HepG2 (cell line): ENCODE data around the gene TAMALIN. TPM values are rescaled to one million over a fixed set of nuclear protein-coding genes. Genes with fewer than 3 reads are reported as not detected.
A peak's percentile ranks its signal among the peaks of the same experiment; 100 is the strongest.

Experiments used
- ATAC-seq: fragments of 200-7000 bp; cut with Tn5 transposase; 3 replicates; pipeline ENCODE4 v1.9.1; 2020; ENCODE audit warnings: mild to moderate bottlenecking, moderate library complexity
- BruUV-seq: library from RNA; stranded (reverse); fragments of 400-500 nt; replicated peaks from 2 replicates; lab custom pipeline; 2021; lab: Mats Ljungman, UMichigan
- CTCF ChIA-PET: fragments of 300-600 bp; formaldehyde crosslinking; extraction: SDS; loops from one replicate; lab custom pipeline; 2021; ENCODE audit warnings: low total read pairs, inconsistent platforms, low intra/inter-chr PET ratio; lab: Yijun Ruan, JAX
- POLR2A ChIA-PET: fragments of 350-600 bp; sonication (Branson Sonifier 250); formaldehyde crosslinking; loops from one replicate; lab custom pipeline; 2020; ENCODE audit warnings: antibody characterized with exemption, inconsistent platforms; lab: Yijun Ruan, JAX
- DNase-seq: peaks from one replicate; pipeline ENCODE4 v3.0.0-alpha.2; 2015; ENCODE audit warnings: low spot score
- FAIRE-seq: peaks from 3 replicates; lab custom pipeline; 2011; peaks lifted over from hg19 to GRCh38; lab: Jason Lieb, UNC
- H2AFZ ChIP-seq: one replicate; pipeline ENCODE4 v1.6.1; 2011; ENCODE audit warnings: low read length, inconsistent platforms
- H3K27ac ChIP-seq: fragments of 300-600 bp; 3 replicates; pipeline ENCODE4 v1.8.0; 2011; ENCODE audit warnings: mixed run types, mild to moderate bottlenecking, mixed read lengths, low read length, inconsistent platforms; ENCODE audit not compliant: insufficient read depth; ENCODE audit errors: extremely low read length
- H3K27me3 ChIP-seq, 2 experiments: fragments of 200-600 bp in 1 of 2; 2 replicates in 1 of 2; 3 replicates in 1 of 2; pipeline versions ENCODE4 v1.6.0 to v1.8.0; 2011; ENCODE audit warnings: low read length in 2 of 2, mild to moderate bottlenecking in 2 of 2, moderate library complexity in 2 of 2, inconsistent platforms in 1 of 2; ENCODE audit not compliant: insufficient read depth in 2 of 2, control insufficient read depth in 1 of 2
- H3K36me3 ChIP-seq, 2 experiments: fragments of 200-600 bp in 1 of 2; replicated peaks in 1 of 2; 2 replicates in 1 of 2; 3 replicates in 1 of 2; pipeline versions ENCODE4 v1.5.1 to v1.8.0; 2011; ENCODE audit warnings: low read length in 2 of 2, inconsistent platforms in 1 of 2; ENCODE audit not compliant: insufficient read depth in 2 of 2, control insufficient read depth in 1 of 2
- H3K4me1 ChIP-seq: 2 replicates; pipeline ENCODE4 v1.5.1; 2012; ENCODE audit warnings: low read length, inconsistent platforms; ENCODE audit not compliant: insufficient read depth
- H3K4me2 ChIP-seq: 2 replicates; pipeline ENCODE4 v1.6.0; 2011; ENCODE audit warnings: low read depth, low read length, inconsistent platforms
- H3K4me3 ChIP-seq, 3 experiments: fragments of 200-600 bp in 1 of 3; sonication (generic), shearing (Covaris generic) in 1 of 3; replicated peaks in 1 of 3; 2 replicates each; pipeline ENCODE4 v1.5.1; 2011 to 2016; ENCODE audit warnings: low read length in 3 of 3, inconsistent platforms in 2 of 3, low read depth in 2 of 3, mild to moderate bottlenecking in 2 of 3, control low read depth in 1 of 3, mixed read lengths in 1 of 3; ENCODE audit not compliant: insufficient read depth in 1 of 3
- H3K79me2 ChIP-seq: one replicate; pipeline ENCODE4 v1.6.1; 2011; ENCODE audit warnings: low read length, inconsistent platforms; ENCODE audit not compliant: insufficient read depth
- H3K9ac ChIP-seq: 2 replicates; pipeline ENCODE4 v1.6.0; 2011; ENCODE audit warnings: mild to moderate bottlenecking, low read depth, low read length, inconsistent platforms; ENCODE audit not compliant: insufficient read depth
- H3K9me3 ChIP-seq: 2 replicates; pipeline ENCODE4 v1.5.1; 2012; ENCODE audit warnings: mild to moderate bottlenecking, low read length
- H4K20me1 ChIP-seq: 2 replicates; pipeline ENCODE4 v1.6.0; 2011; ENCODE audit warnings: inconsistent platforms, mild to moderate bottlenecking, low read length, moderate library complexity; ENCODE audit not compliant: insufficient read depth
- ATAD3A ChIP-seq: sonication (generic); formaldehyde crosslinking; IDR thresholded peaks from 2 replicates; pipeline ENCODE4 v1.4.0; 2020; ENCODE audit warnings: missing genetic modification reagents
- ATF7 ChIP-seq, 2 experiments: fragments of 450-650 bp in 1 of 2; sonication (generic) in 1 of 2; formaldehyde crosslinking in 1 of 2; IDR thresholded peaks; 2 replicates each; pipeline versions ENCODE4 v1.4.0 to v1.6.1; 2016 to 2020; ENCODE audit warnings: antibody characterized with exemption in 1 of 2, mild to moderate bottlenecking in 1 of 2, missing genetic modification reagents in 1 of 2
- FOXA1 ChIP-seq, 2 experiments: fragments of 450-650 bp in 1 of 2; sonication (generic) in 1 of 2; formaldehyde crosslinking in 1 of 2; IDR thresholded peaks; 2 replicates each; pipeline versions ENCODE4 v1.4.0 to v1.6.1; 2016 to 2020; ENCODE audit warnings: missing genetic modification reagents in 1 of 2
- KDM5A ChIP-seq: fragments of 200-600 bp; sonication (generic); IDR thresholded peaks from 2 replicates; pipeline ENCODE4 v1.7.0; 2018; ENCODE audit warnings: antibody characterized with exemption, mild to moderate bottlenecking, low read length, borderline replicate concordance
- SNAI1 ChIP-seq: sonication (generic); formaldehyde crosslinking; IDR thresholded peaks from 2 replicates; pipeline ENCODE4 v1.5.0; 2020; ENCODE audit warnings: mild to moderate bottlenecking, missing genetic modification reagents, borderline replicate concordance
- TCF12 ChIP-seq, 2 experiments: fragments of 450-650 bp in 1 of 2; sonication (generic) in 1 of 2; formaldehyde crosslinking in 1 of 2; IDR thresholded peaks; 2 replicates each; pipeline versions ENCODE4 v1.6.1 to v1.8.0; 2017 to 2022; ENCODE audit warnings: antibody characterized with exemption in 1 of 2, mild to moderate bottlenecking in 1 of 2, missing genetic modification reagents in 1 of 2, moderate library complexity in 1 of 2
- TFDP1 ChIP-seq: IDR thresholded peaks from 2 replicates; pipeline ENCODE4 v1.6.1; 2016; ENCODE audit warnings: missing compliant biosample characterization, missing genetic modification reagents, borderline replicate concordance
- ZNF329 ChIP-seq: sonication (generic); formaldehyde crosslinking; IDR thresholded peaks from 2 replicates; pipeline ENCODE4 v1.9.0; 2021; ENCODE audit warnings: low read depth, mild to moderate bottlenecking, missing genetic modification reagents
- whole genome bisulfite sequencing: methylation state at CpG from one replicate; pipeline ENCODE4 v1.1.6; 2017; ENCODE audit warnings: low lambda C conversion rate; 5-methylcytosine and 5-hydroxymethylcytosine counted together
- in situ Hi-C: cut with HindIII; loops from 2 replicates; pipeline ENCODE4 v1.10.0; 2017; ENCODE audit warnings: low pct_unique_long_range_greater_than_20kb; ENCODE audit not compliant: extremely low pct_ligation_motif_present
- intact Hi-C: fragments of 100-400 bp; cut with micrococcal nuclease; formaldehyde crosslinking; loops from one replicate; pipeline ENCODE4 v1.10.0; 2022; ENCODE audit not compliant: unreplicated experiment
- polyA plus RNA-seq, 8 experiments: library from polyadenylated mRNA; depleted of rRNA in 3 of 8; stranded (reverse) in 7 of 8; unstranded in 1 of 8; fragments of >200 nt; fragmentation: Illumina TruSeq in 4 of 8; extraction: Trizol in 4 of 8; gene quantifications; 2 replicates each; pipeline versions ENCODE4 v1.2.1 to v1.2.3, GENCODE V29; 2011 to 2016; ENCODE audit warnings: low read depth in 4 of 8, missing spikeins in 1 of 8, mixed read lengths in 1 of 8; ENCODE audit not compliant: insufficient read depth in 1 of 8
- total RNA-seq, 5 experiments: library from RNA; depleted of rRNA; stranded (reverse); fragments of >200 nt; fragmentation: Illumina TruSeq; extraction: Trizol; gene quantifications; 2 replicates each; pipeline ENCODE4 v1.2.3, GENCODE V29; 2016; ENCODE audit warnings: low read depth in 1 of 5

The TAMALIN gene
- total and polyA plus RNA-seq, 2 of the 13 experiments (the other 11 are each of a cell fraction or from before 2014, with no cell fraction given), result 2.9 to 10.9 TPM

DNA sequence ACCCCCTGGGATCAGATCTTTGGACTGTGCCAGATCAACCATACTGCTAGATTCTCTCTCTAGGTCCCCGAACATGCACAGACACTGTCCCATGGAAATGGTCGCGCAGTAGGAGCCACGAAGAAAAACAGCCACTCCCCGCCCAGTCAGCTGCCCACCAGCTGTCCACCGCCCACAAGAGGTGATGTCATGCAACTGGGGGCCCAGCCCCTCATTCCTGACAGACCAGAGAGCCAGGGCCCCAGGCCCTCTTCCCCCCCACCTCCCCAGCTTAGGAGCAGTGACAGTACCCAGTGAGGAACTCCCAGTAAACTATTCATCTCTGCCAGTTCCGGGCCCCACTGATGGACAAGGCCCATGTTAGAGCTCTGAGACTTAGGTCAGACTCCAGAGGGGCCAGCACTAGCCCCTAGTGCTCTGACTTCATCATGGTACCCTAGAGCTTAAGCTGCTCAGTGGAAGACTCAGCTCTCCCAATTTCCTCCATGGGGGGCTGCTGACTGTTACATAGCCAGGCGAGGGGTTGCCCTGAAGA lies 3.7 kb upstream of the TAMALIN start:
- peaks cover 0 to 3% of the 10 kb centered on the region in 2 experiments; a peak in 1 of 5 replicates for H3K36me3 ChIP-seq
- no peak overlapping the region for H3K4me3 ChIP-seq
- WGBS, result 95% methylated on average over 6 of the region's 8 CpGs
- no peaks in the 10 kb centered on the region for H4K20me1 ChIP-seq
- H3K27me3 ChIP-seq, result 0 out of 5 replicates have a peak, but pooled peaks cover 0 to 1% of the 10 kb centered on the region in 2 experiments
- BruUV-seq, result no TSS peak
- 0 out of 2 replicates have a peak, but pooled peaks cover 8% of the 10 kb centered on the region for H3K4me1 ChIP-seq
- no peak overlapping the region for H3K9ac ChIP-seq
- DNase-seq (no peak), ATAC-seq (no peak), FAIRE-seq (no peak)
- H3K79me2 ChIP-seq, result no peaks in the 10 kb centered on the region
- H3K27ac ChIP-seq, result no peak overlapping the region
- no peaks in the 10 kb centered on the region for H3K9me3 ChIP-seq
- no peak overlapping the region for H3K4me2 ChIP-seq
- TF ChIP-seq TFDP1 (no peak), TCF12 (IDR thresholded peaks at IDR 0.05) (no peak), TCF12 (CRISPR knock-in tag; IDR thresholded peaks at IDR 0.05) (no peak), ATF7 (IDR thresholded peaks at IDR 0.05) (peak; percentile 42; the same call in 1 of the 2 replicates), ATF7 (CRISPR knock-in tag; IDR thresholded peaks at IDR 0.05) (no peak)
- CTCF ChIA-PET, result interaction anchor here (5.7 kb wide), 1 partner anchor 20 kb away, joined by 99 read pairs; no protein-coding TSS in a partner anchor
- POLR2A ChIA-PET, result interaction anchor here (2.2 kb wide), 1 partner anchor 20 kb away, joined by 8 read pairs; no protein-coding TSS in a partner anchor
- H2AFZ ChIP-seq, result no peak overlapping the region
- in situ Hi-C loops, result no loop called here
- intact Hi-C loops, result no loop called here

- WGBS, result 95% methylated on average over 4 of the region's 6 CpGs
- Histone ChIP-seq H3K36me3 (peaks cover 0 to 3% of the 10 kb centered on the region in 2 experiments; a peak in 1 of 5 replicates), H3K79me2 (no peaks in the 10 kb centered on the region), H3K9me3 (no peaks in the 10 kb centered on the region), H2AFZ (no peak overlapping the region), H3K4me2 (no peak overlapping the region), H3K27me3 (0 out of 5 replicates have a peak, but pooled peaks cover 0 to 1% of the 10 kb centered on the region in 2 experiments), H3K4me1 (peaks cover 8% of the 10 kb centered on the region; the same call in 1 of the 2 replicates), H3K9ac (no peak overlapping the region), H3K27ac (no peak overlapping the region), H4K20me1 (no peaks in the 10 kb centered on the region), H3K4me3 (no peak overlapping the region)
- TF ChIP-seq SNAI1 (CRISPR knock-in tag) (no peak), ATAD3A (CRISPR knock-in tag) (no peak), KDM5A (no peak), ZNF329 (CRISPR knock-in tag) (no peak), FOXA1 (IDR thresholded peaks at IDR 0.05) (no peak), FOXA1 (CRISPR knock-in tag; IDR thresholded peaks at IDR 0.05) (no peak)
- no TSS peak for BruUV-seq
- POLR2A ChIA-PET, result interaction anchor here (0.9 to 2.2 kb wide), 2 partner anchors 17 to 19 kb away, joined by 3 to 8 read pairs; no protein-coding TSS in a partner anchor
- FAIRE-seq (no peak), ATAC-seq (no peak), DNase-seq (no peak)
- intact Hi-C loops (no loop called here), in situ Hi-C loops (no loop called here)
- CTCF ChIA-PET, result interaction anchor here (1.3 to 5.7 kb wide), 4 partner anchors 11 to 80 kb away, joined by 4 to 99 read pairs (median 6); no protein-coding TSS in a partner anchor
Observed at GRCh38 chr12:52003591-52003990, 3.2 kb upstream of the TAMALIN start.
